Activated CD4-positive, CD25-positive, alpha-beta regulatory T cell treated with anti-CD3 and anti-CD28 coated beads, Interleukin-2, amount 50 U/mL, for 24 hours (primary cell): ENCODE data around the gene ACTL8.

Experiments used
- ATAC-seq, 2 donors: fragments of 150-1000 bp; cut with Tn5 transposase; one replicate each; pipeline ENCODE4 v1.10.0; 2021; ENCODE audit warnings: mild to moderate bottlenecking in 1 of 2, moderate library complexity in 1 of 2

ACTL8 gene

DNA sequence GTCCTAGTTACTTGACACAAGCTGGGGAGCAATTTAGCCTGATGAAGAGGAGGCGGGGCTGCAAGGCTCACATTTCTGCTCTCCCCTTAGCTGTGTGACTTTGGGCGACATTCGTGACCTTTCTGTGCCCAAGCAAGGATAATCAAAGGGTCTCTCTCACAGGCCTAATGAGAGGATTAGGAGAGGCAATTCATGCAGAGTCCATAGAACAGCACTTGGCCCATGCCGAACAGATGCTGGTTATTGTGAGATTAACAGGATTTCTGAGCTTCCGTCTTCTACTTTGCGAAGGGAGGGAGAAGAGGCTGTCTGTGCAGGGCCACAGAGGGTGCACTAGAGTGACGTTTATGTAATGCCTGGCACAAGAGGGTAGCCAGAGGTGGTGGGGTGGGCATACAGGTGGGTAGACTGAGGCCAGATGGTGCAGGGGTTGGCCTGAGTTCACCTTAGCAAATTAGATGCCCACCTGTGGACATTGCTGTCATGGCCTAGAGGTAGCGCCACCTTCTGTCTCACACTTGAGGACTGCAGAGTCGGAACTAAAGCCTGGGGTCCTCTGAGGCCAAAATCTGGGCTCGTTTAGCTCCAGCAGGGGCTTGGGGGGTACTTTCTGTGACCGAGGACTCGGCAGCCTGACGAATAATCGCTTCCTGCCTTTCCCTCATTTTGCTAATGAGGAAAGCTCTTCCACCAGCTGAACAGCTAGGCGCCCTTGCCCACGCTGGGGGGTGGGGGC is 18.6 kb downstream of the ACTL8 start:
- ATAC-seq = no peak

DNA sequence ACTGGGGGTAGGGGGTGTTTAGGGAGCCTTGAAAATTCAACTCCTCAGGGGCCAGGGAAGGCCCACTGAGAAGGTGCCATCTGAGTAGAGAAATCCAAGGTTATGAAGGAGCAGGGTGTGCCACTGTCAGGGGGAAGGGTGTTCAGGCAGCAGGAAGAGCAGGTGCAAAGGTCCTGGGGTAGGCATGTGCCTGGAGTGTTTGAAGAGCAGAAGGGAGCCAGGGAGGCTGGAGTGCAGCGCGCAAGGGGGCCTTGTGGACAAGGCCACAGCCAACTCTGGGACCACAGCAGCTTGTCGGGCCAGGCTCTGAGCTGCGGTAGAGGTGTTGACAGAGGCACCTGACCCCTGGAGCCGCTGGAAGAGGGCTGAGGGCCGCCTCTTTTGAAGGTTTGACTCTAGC is 19.3 kb downstream of the ACTL8 start:
- ATAC-seq = no peak

DNA sequence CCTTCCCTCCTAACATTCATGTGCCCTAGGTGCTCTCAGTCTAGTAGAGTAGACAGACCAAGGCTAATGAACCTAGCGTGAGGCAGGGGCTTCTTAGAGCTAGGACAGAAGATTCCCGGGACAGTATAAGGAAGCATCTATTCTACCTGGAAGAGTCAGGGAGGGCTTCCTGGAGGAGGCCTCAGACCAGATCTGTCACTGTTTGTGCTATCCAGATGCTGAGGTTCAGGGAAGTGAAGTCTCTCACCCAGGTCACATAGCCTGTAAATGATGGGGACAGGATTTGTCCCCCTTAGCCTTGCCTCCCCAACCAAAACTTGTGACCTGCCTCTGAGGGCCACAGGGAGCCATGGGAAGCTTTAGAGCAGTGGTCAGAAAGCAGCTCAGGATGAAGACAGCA is 20.7 kb downstream of the ACTL8 start:
- ATAC-seq = no peak

DNA sequence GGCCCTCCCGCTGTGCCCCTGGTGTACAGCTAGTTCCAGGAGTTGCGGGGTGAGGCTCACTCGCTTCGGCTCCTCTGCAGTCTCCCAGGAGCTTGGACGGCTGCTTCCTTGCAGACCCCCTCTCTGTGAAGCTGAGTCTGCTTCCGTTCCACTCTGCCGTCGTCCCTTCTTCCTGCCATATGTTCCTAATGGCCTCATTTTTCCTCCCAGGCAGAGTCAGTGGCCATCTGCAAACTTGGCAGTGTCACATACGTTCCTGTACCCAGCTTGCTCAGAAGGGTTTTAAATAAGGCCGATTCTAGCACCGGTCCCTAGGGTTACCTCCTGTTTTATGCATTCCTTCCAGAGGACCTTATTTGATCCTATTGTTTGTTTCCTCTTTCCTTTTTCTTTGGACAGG is 21.3 kb downstream of the ACTL8 start:
- ATAC-seq = no peak

DNA sequence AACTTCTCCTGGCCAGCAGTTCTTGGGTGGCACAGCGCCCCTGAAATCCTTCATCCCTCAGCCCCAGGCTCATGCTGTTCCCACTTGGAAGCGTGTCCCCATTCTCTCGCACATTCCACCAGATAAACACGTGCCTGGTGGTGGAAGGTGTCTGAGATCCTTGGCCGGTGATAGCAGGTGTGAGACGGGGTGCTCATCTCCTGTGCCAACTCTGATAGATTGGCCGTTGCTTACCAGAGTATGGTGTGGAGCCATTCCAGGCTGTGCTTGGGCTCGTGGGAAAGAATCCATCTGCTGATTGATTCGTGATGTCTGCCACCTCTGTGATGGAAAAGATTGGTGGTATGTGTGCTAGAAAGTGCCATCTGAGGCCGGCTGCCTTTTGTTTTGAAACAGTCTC is 22.2 kb downstream of the ACTL8 start:
- no peak for ATAC-seq

DNA sequence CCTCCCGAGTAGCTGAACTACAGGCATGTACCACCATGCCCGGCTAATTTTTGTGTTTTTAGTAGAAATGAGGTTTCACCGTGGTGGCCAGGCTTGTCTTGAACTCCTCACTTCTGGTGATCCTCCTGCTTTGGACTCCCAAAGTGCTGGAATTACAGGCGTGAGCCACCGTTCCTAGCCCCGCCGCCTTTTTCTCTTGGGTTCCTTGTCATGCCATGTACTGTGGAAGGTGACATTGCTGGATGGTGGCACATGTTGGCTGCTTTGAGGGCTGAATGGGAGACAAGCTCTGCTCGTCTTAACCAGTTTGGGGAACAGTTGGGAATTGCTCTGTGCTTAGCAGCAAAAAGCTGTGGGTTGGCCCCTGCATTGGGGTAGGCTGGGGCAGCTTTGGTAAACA is 22.7 kb downstream of the ACTL8 start:
- ATAC-seq = no peak

DNA sequence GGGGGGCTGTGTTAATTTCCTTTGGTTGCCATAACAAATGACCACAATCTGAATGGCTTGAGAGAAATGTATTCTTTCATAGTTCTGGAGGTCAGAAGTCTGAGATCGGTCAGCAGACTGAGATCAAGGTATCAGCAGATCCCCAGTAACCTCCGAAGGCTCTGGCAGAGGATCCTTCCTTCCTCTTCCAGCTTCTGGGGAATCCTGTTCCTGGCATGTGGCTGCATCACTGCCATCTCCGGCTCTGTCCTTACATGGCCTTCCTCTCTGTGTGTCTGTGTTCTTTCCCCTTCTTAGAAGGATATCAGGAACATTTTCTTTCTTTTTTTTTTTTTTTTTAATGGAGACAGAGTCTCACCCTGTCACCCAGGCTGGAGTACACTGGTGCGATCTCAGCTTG is 25.8 kb downstream of the ACTL8 start:
- ATAC-seq = no peak

DNA sequence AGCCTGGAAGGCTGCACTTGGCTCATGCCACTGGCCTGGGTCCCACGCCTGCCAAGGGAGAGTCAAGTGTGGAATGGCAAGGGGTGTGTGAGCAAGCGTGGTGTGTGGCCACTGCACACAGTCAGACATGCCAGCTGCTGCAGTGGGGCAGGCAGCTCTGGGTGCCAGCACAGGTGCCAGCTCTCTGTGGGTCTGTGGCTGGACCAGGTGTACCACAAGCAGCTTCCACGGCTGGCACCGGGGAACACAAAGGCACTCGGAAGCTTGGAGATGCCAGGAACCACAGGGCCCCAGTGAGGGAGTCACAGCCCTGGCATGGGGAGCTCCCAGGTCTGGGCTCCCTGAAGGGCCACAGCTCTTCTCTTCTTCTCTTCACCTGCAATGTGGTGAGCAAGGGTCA is 34.8 kb downstream of the ACTL8 start:
- no peak for ATAC-seq

DNA sequence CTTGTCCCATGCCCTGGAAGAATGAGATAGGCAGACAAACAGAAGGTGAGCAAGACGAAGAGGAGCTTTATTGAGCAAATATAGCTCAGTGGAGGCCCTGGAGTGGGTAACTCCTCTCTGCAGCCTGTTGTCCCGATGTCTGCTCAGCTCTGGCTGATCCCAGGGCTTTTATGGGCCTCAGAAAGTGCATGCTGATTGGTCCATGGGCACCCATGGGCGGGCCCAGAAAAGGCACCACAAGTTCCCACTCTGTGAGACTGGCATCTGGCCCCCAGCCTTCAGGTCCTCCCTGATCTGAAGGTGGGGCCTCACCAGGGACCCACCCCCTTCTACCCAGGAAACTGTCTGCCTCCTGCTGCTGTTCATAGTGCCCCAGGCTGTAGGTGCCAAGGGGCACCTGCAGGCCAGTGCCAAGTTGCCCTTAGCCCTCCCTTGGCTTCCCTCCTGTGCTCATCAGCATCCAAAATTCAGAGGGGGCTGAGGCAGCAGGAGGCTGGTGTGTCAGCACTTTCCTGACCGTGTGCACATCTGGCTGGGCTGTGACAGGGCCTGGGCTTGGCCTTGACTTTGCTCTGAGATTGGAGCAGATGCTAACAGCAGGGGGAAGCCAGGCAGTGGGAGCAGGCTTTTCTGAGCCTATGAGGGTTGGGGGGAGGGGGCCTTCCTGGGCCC is 35.4 kb downstream of the ACTL8 start:
- ATAC-seq = no peak

DNA sequence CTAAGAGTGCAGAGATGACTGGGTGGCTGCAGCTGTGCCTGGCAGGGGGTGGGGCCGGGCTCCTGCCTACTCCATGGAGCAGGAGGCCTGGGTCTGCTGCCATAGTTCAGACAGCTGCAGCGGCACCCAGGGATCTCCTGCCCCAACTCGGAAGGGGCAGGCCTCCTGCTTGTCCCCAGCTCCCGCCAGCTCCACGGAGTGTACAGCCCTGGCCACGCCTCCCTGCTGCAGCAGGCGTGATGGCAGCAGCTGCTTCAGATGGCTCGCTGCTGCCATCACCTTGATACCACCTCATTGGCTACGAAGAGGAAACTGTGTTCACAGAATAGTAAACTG is 35.9 kb downstream of the ACTL8 start:
- no peak for ATAC-seq

DNA sequence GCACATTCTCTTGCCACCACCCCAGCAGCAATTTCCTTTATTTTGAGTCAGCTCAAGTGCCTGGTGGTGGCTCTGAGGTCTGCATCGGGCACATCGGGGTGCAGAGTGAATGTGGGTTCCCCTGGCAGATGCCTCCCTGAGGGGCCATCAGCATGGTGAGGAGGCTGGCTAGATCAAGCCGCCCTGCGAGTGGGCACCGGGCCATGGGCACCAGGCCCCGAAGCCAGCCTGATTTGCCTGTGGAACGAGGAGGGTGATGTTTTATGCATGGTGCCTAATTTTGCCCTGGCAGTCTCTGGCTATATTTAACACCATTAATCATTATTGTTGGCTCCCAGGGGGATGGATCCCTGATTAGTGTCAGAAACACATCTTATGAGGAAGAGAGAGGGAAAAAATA is 36.3 kb downstream of the ACTL8 start:
- no peak for ATAC-seq

DNA sequence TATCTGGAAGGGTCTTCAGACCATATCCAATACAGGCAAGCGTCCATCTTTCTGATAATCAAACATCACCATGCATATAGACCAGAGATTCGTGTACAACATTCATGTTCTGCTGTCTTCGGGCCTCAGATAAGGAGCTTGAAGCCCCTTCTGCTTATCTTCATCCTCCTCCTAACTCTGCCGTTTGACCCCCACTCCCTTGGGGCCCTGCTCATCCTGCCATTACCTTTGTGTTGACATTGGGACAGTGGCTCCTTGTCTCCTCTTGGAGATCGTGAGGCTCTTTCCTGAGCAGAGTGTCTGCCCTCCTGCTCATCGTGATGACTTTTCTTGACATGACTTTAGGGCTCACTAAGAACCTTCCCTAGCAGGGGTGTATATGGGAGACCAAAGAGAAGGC is 37.3 kb downstream of the ACTL8 start:
- ATAC-seq = no peak

DNA sequence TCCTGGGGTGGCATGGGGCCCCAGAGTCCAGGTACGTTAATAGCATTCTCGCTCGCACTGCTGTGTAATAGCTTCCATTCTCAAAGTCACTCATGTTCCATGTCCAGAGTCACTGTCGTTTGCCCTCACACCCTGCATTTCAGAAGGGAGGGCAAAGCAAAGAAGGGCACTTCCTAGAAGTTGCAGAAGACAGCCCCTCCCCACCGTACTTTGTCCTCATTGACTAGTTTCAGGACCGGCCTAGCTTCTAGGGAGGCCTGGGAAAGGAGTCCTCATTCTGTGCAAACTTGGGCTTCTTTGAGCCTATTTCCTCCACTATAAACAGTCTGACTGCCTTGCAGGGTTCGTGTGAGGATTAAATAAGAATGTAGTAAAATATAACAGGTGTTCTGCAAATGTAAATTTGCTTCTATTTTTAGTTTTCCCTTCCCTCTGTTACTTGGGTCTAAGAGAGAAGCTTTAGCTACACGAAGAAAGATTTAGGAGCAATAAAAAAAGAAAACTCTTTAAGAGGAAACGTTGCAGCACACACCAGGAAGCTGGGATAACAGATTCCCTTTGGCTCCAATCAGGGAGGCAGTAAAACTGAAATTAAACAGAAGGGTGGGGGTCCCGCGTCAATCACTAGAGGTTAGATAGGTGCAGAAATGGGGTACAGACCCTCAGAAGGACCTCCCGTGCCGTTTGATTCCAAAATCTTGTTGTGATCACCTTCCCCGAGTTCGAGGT is 40.1 kb downstream of the ACTL8 start:
- ATAC-seq = no peak

DNA sequence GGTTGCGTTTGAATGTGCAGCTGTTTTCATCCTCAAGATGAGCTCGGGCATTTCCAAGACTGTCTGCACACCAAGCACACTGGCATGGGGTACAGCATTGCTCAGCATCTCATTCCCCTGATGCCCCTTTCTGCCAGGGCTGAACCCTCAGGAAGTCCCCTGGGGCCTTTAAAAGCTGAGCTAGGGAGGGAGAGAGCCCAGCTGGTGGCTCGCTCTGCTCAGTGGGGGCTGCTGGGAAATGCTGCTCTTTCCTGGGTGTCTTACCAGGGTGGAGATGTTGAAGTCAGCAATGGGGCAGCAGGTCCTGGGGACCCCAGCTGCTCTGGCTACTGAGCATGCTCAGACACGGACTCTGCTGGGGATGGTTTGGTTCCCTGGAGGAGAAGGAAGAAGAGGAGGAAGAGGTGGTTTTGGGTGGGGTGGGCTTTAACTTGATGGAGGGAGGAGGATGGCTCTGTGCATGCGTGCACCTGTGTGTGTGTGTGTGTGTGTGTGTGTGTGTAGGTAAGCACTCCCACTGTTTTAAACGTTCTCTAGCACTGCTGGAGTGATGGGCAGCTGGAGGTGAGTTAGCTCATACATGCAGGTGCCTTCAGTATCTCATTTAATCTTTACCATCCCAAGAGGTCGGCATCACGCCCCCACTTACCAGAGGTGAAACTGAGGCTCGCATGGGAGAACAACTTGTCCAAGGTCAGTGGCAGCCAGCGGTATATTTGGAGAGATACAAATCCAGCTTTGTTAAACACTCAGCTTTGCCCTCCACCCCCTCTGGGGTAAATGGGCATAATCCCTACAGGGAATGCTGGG is 40.9 kb downstream of the ACTL8 start:
- ATAC-seq = no peak

DNA sequence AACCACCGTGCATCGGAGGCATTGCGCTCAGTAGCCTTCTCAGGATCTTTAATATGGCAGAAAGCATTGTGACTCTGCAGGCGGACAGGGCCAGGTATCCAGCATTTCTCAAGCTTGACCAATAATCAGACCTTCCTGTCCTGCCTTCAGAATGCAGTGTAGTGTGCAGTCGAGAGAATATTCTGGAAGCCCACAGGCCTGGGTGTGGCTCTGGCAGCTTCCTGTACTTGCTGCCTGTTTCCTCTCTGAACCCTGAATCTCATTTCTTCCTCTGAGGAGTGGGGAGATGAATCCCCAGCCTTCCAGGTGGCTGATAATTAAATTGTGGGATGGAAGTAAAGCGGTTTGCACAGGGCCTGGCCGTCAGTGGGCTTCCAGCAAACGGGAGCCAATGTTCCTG is 42.3 kb downstream of the ACTL8 start:
- no peak for ATAC-seq

DNA sequence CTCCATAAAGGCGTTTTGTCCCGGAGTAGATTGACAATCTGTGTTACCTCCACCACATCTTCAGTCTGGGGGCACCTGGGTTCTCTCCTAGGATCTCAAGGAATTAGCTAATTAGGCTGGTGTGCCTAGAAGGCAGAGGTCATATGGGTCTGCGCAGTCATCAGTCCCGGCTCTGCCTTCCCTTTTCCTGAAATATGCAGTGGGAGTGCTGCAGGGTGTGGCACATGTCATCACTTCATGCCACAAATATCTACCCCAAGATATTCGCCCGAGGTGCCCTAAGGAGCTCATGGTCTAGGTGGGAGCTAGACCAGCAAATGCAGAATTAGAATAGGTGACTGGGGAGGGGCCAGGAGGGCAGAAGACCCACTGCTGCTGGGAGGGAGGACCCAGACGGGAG is 42.9 kb downstream of the ACTL8 start:
- no peak for ATAC-seq

DNA sequence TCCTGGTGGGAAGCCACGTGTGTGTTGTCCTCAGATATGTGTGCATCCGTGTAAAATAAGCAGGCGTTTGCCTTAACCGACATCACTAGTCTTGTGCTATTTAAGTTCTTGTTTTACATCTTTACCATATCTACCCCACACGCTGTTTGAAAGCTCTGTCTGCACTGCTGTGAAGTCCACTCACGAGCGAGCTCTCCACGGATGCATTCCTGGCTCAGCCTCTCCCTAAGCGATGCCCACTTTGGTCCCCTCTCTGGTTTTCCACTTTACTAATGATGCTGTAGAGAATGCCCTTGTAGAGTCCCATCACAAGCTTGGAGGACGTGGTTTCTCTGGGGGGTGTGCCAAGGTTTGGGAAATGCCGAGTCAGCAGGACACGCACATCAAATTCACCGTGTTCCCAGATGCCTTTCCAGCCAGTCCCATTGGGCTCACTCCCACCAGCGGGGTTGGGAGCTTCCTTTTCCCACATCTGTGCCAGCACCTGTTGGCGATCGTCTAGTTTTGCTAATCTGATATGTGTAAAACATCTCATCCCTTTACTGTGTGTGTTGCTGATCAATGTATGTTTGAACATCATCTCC is 43.8 kb downstream of the ACTL8 start:
- no peak for ATAC-seq

DNA sequence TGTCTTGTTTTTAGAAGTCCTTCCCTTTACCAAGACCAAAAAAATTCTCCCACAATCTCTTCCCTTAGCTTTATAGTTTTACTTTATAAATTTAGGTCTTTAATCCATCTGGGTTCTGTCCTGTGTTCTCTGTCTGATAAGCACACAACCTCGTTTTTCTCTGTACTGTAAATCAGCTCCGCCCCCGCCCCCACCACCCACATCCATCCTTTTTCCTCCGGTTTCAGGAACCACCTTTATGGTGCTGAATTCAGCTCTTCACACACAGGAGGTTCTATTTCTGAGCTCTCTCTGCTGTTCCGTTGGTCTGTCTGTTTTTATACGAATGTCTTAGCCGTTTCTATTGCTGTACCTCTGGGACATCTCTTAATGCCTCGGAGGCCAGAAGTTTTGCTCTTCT is 44.5 kb downstream of the ACTL8 start:
- ATAC-seq = no peak

DNA sequence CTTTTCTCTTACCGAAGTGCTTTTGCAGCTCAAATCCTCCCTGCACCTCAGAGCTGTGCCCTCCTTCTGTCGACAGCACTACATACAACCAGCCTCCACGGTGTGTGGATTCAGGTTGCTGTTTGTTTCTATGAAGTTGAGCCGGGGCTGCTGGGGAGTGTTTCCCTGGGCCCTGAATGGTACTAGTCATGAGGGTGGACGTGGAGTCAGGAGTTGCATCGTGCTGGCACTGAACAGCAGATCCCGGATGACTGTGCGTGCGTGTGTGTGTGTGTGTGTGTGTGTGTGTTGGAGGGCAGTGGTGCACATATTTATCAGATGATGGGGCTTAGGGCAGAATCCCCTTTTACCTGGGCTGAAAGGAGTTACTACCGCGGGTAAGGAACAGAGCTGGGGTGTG is 47.0 kb downstream of the ACTL8 start:
- no peak for ATAC-seq

DNA sequence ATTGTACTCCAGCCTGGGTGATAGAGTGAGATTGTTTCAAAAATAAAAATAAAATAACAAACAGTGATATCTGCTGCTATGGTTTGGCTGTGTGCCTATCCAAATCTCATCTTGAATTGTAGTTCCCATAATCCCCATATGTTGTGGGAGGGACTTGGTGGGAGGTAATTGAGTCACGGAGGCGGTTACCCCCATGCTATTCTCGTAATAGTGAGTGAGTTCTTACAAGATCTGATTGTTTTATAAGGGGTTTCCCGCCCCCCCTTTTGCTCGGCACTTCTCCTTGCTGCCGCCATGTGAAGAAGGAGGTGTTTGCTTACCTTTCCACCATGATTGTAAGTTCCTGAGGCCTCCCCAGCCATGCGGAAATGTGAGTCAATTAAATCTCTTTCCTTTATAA is 47.8 kb downstream of the ACTL8 start:
- no peak for ATAC-seq

DNA sequence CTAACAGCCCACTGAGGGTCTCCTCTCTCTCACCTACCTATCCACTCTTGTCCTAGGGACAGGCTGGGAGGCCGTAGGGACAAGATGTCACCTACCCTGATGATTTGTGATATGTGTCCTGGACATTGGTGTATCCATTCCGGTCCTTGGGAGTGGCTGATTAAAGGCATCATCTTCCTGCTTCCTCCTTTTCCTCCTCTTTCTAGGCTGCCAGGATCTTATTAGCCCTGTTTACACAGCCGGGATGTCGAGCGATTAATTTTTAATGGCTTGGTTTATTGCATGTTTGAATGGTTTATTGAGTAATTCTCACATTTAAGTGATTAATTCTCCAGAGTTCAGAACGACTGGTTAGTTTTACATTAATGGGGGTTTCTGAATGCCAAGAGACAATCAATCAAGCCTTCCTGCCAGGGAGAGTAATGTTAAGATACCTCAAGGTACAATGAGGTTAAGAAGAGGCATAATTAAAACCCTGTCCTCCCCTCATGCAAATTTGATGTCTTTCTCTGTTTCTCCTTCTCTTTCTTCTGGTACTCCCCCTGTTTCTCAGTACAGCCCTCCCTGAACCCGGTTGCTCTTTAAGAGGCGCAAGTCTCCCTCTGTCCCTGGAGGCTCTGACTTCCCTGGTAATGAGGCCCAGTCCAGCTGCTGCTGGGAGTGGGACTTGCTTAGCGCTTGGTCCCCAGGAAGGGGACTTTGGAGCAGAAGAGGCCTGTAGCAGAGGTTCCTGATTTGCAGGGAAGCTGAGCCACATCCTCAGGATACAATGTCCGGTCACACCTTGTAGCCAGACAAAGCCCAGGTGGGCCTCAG is 50.9 kb downstream of the ACTL8 start:
- ATAC-seq = no peak

DNA sequence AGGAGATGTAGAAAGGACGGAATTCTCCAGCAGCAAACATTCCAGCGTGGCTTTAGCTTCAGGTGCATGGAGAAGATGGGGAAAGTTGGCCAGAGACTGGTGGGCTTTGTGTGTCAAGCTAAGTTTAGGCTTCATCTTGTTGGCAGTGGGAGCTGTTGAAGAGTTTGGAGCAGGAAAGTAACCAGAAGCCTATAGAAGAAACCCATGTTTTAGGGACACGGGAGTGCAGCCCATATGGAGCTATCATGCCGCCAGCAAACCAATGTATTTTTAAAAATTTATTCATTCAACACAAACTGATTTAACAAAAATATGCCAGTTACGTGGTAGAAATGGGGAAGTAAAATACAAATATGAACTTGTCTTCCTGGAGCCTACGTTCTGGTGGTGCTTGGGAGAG is 53.7 kb downstream of the ACTL8 start:
- ATAC-seq = no peak
